Jurkat, Clone E6-1 (cell line): ENCODE results near the gene NPAS1. TPM values are rescaled to one million over a fixed set of nuclear protein-coding genes. Genes with fewer than 3 reads are reported as not detected.
A peak's percentile ranks its signal among the peaks of the same experiment; 100 is the strongest.

ENCODE experiments used
- DNase-seq: peaks from one replicate; pipeline ENCODE4 v3.0.0-alpha.2; 2011; ENCODE audit warnings: low read depth, low spot score
- H3K4me3 ChIP-seq: 2 replicates; pipeline ENCODE4 v1.5.1; 2011; ENCODE audit warnings: mild to moderate bottlenecking, low read length, control low read depth, moderate library complexity
- polyA plus RNA-seq: library from polyadenylated mRNA; unstranded; fragments of >200 nt; gene quantifications from one replicate; pipeline ENCODE4 v1.2.1, GENCODE V29; 2012; ENCODE audit warnings: missing spikeins; ENCODE audit not compliant: insufficient read length, insufficient read depth

NPAS1 gene
- polyA plus RNA-seq, result 3.6 TPM

- DNase-seq, result no peak
- no peak within 1 kb of the TSS for H3K4me3 ChIP-seq
These were observed at the start of gene NPAS1 for GRCh38 chr19:47019431-47020041. Gene NPAS1, plus strand, starts transcription at chr19:47019837. Its CDS starts 1,211 bp downstream, at chr19:47021048.

GRCh38 chr19:46970815-46971214, 48.8 kb upstream of the NPAS1 start:
- no peak for DNase-seq
- H3K4me3 ChIP-seq, result no peak overlapping the region

GRCh38 chr19:46972311-46972710, 47.3 kb upstream of the NPAS1 start:
- DNase-seq, result no peak
- H3K4me3 ChIP-seq, result no peak overlapping the region

GRCh38 chr19:46974181-46974580, 45.5 kb upstream of the NPAS1 start:
- H3K4me3 ChIP-seq, result no peak overlapping the region
- DNase-seq, result no peak

GRCh38 chr19:46975011-46975924, 44.4 kb upstream of the NPAS1 start:
- H3K4me3 ChIP-seq, result no peak overlapping the region
- no peak for DNase-seq

- H3K4me3 ChIP-seq, result no peak overlapping the region
- DNase-seq, result no peak
These were observed 43.5 kb upstream of the NPAS1 start for GRCh38 chr19:46975925-46976782.

GRCh38 chr19:46976845-46977320, 42.8 kb upstream of the NPAS1 start:
- no peak for DNase-seq
- H3K4me3 ChIP-seq, result no peak overlapping the region

GRCh38 chr19:46977548-46977947, 42.1 kb upstream of the NPAS1 start:
- no peak for DNase-seq
- no peak overlapping the region for H3K4me3 ChIP-seq

- no peak overlapping the region for H3K4me3 ChIP-seq
- no peak for DNase-seq
These were observed 41.3 kb upstream of the NPAS1 start for GRCh38 chr19:46978171-46978869.

- no peak overlapping the region for H3K4me3 ChIP-seq
- DNase-seq, result no peak
These were observed 40.2 kb upstream of the NPAS1 start for GRCh38 chr19:46979126-46980105.

- DNase-seq, result peak; percentile 63
- H3K4me3 ChIP-seq, result no peak overlapping the region
These were observed 38.9 kb upstream of the NPAS1 start for GRCh38 chr19:46980761-46981160.

- no peak for DNase-seq
- no peak overlapping the region for H3K4me3 ChIP-seq
These were observed 38.2 kb upstream of the NPAS1 start for GRCh38 chr19:46981286-46981945.

GRCh38 chr19:46983097-46983496, 36.5 kb upstream of the NPAS1 start:
- DNase-seq, result no peak
- H3K4me3 ChIP-seq, result no peak overlapping the region

- no peak for DNase-seq
- H3K4me3 ChIP-seq, result no peak overlapping the region
These were observed 35.3 kb upstream of the NPAS1 start for GRCh38 chr19:46984077-46985010.

GRCh38 chr19:46985542-46986415, 33.9 kb upstream of the NPAS1 start:
- H3K4me3 ChIP-seq, result no peak overlapping the region
- no peak for DNase-seq
